Ovary (tissue), 9 donors: Measurements from ENCODE around the gene AUTS2. TPM values are rescaled to one million over a fixed set of nuclear protein-coding genes. Genes with fewer than 3 reads are reported as not detected.

Experiments used
- DNase-seq, 5 donors: peaks; one replicate each; pipeline ENCODE4 v3.0.0-alpha.2; 2019 to 2020
- H3K27ac ChIP-seq, 2 donors: fragments of 200-600 bp; one replicate each; pipeline versions ENCODE4 v1.5.1 to v1.8.0; 2019 to 2022
- H3K27me3 ChIP-seq: fragments of 200-600 bp; one replicate; pipeline ENCODE4 v1.8.0; 2022
- H3K36me3 ChIP-seq: fragments of 200-600 bp; sonication (generic); one replicate; pipeline ENCODE4 v1.5.1; 2019
- H3K4me1 ChIP-seq: one replicate; pipeline ENCODE4 v1.8.1; 2013; ENCODE audit warnings: mild to moderate bottlenecking, moderate library complexity; ENCODE audit not compliant: insufficient read depth
- H3K4me3 ChIP-seq: fragments of 200-600 bp; sonication (generic); one replicate; pipeline ENCODE4 v1.5.1; 2017
- H3K9me3 ChIP-seq, 2 donors: fragments of 200-600 bp in 1 of 2; sonication (generic) in 1 of 2; one replicate each; pipeline versions ENCODE4 v1.5.1 to v1.8.1; 2013 to 2019; ENCODE audit warnings: mild to moderate bottlenecking in 1 of 2, moderate library complexity in 1 of 2
- EP300 ChIP-seq: sonication (generic); formaldehyde crosslinking; IDR thresholded peaks from one replicate; pipeline ENCODE4 v1.6.1; 2017; ENCODE audit warnings: antibody characterized with exemption
- POLR2A ChIP-seq: fragments of 450-650 bp; IDR thresholded peaks from one replicate; pipeline ENCODE4 v1.6.1; 2017; ENCODE audit warnings: antibody characterized with exemption, mild to moderate bottlenecking, moderate library complexity
- WGBS, 3 donors: extraction: QIAGEN DNeasy Blood & Tissue Kit in 1 of 3; methylation state at CpG; one replicate each; pipeline versions ENCODE4 v1.1.5 to v1.1.7; 2013 to 2017; 5-methylcytosine and 5-hydroxymethylcytosine counted together
- intact Hi-C, 4 donors: fragments of 100-400 bp; cut with DNase I; formaldehyde crosslinking; loops; one replicate each; pipeline versions ENCODE4 v1.11.0 to v1.15.1; 2022 to 2023
- polyA plus RNA-seq, 2 donors: library from polyadenylated mRNA; stranded (reverse); fragments of 200-250 nt in 1 of 2; fragments of 350-450 nt in 1 of 2; fragmentation: Illumina TruSeq in 1 of 2; extraction: RNeasy Lipid Tissue Mini Kit (QIAGEN cat#74804) in 1 of 2; gene quantifications; one replicate each; pipeline ENCODE4 v1.2.3, GENCODE V29; 2013 to 2014
- total RNA-seq, 7 donors: library from RNA; depleted of rRNA in 2 of 7; stranded (reverse); fragments of >200 nt in 2 of 7; fragmentation: NEBNext Ultra II Directional in 3 of 7; extraction: Animal tissue kit (Norgen Biotek cat#: 25700) in 3 of 7; gene quantifications; one replicate each; pipeline versions ENCODE4 v1.1.0 to v1.2.4, GENCODE V29; 2016 to 2023
- TF ChIP-seq, protein P1 (sequence below), 3 donors: fragments of 450-650 bp in 2 of 3; fragments of 200-600 bp in 1 of 3; IDR thresholded peaks; one replicate each; pipeline versions ENCODE4 v1.5.1 to v1.8.0; 2016 to 2022; ENCODE audit warnings: antibody characterized with exemption in 3 of 3, mild to moderate bottlenecking in 1 of 3
- donor health status: DM: no; HTN: no; CAD: no; lungs with moderate emphysema.
- donor health status: DM: no; HTN: no; CAD: no.
- donor health status: Bipolar disorder and iron deficiency.
- donor health status: DM: yes; HTN: yes; CAD: no.
- donor health status: DM: no; HTN: no; CAD: no.
- donor health status: DM: yes; HTN: yes; CAD: no.

Gene AUTS2
- total and polyA plus RNA-seq, 9 donors = 18.3 to 60.9 (median 44.9) TPM

DNA sequence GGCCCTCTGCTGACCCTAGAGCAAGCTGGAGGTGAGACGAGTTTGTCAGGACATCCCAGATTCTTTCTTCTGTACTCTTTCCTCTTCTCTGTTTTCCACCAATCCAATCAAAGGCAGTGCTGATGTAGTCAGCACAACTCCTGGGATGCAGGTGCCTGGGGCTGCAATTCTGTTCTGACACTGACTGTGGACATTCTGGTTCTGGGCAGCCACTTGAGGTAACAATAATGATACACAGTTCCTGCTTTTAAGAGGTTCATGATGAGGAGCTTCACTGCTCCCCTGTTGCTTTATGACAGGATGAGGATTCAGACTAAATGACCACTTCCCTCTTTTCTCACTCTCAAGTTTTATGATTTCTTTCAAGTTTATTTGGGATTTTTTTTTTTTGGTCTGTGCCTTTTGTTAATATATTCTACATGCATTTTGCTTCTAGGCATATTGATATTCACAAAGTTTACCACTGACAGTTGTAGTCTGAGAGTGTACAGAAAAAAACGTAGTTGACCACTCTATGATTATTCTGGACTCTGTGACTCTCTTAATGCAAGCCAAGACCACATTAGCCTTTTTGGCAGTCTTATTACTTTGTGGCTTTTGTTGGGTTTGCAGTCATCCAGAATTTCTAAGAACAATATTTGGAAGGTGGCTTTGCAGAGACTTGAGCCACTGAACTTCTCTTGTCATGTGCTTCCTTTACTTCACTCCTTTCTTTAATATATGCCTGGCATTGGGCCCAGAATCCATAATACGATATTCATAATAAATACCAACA, 247.6 kb downstream of the AUTS2 start:
- intact Hi-C loops = no loop called here
- no peak for TF ChIP-seq EP300
- TF ChIP-seq, protein P1, sequence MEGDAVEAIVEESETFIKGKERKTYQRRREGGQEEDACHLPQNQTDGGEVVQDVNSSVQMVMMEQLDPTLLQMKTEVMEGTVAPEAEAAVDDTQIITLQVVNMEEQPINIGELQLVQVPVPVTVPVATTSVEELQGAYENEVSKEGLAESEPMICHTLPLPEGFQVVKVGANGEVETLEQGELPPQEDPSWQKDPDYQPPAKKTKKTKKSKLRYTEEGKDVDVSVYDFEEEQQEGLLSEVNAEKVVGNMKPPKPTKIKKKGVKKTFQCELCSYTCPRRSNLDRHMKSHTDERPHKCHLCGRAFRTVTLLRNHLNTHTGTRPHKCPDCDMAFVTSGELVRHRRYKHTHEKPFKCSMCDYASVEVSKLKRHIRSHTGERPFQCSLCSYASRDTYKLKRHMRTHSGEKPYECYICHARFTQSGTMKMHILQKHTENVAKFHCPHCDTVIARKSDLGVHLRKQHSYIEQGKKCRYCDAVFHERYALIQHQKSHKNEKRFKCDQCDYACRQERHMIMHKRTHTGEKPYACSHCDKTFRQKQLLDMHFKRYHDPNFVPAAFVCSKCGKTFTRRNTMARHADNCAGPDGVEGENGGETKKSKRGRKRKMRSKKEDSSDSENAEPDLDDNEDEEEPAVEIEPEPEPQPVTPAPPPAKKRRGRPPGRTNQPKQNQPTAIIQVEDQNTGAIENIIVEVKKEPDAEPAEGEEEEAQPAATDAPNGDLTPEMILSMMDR (IDR thresholded peaks at IDR 0.05) = no peak
- H3K4me1 ChIP-seq = peaks cover 5% of the 10 kb centered on the region
- no peaks in the 10 kb centered on the region for H3K36me3 ChIP-seq
- no peak overlapping the region for H3K27ac ChIP-seq
- WGBS, 3 donors = 62 to 75% (median 68%) methylated on average over 3 of the region's 3 CpGs
- DNase-seq = no peak
- H3K9me3 ChIP-seq = no peaks in the 10 kb centered on the region
- no peaks in the 10 kb centered on the region for H3K27me3 ChIP-seq
- no peak overlapping the region for H3K4me3 ChIP-seq

DNA sequence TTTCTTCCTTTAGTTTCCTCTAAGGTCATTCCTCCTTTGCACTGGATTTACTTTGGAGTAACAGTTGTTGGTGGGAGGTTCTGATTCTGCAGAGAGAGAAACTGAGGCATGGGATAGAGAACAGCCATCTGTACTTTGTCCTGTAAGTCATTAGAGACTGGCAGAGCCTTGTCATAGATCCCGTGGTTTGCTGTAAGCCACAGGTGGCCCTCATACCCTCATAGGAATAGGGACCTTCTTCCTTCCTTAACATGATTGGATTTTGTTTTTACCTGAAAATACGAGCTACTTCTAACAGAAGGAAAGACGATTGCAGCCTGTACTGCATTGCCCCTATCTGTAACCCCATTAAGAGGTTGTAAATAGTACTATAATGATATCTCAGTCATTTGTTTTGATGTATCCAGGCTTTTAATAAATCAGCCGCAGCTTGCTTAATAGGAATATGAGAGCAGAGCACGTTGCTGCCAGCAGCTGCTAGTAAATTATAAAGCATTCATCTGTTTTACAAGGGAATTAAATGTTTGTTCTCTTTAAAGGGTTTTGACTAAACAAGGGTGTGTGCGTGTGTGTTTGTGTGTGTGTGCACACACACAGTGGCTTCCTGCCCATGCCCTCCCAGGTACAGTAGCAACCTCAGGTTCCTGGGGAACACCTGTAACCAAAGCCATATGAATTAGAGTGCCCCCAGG, 249.8 kb downstream of the AUTS2 start:
- no peaks in the 10 kb centered on the region for H3K9me3 ChIP-seq
- intact Hi-C loops = no loop called here
- no peak overlapping the region for H3K27ac ChIP-seq
- H3K4me1 ChIP-seq = peaks cover 5% of the 10 kb centered on the region
- whole genome bisulfite sequencing, 3 donors = 31 to 40% (median 34%) methylated on average over 6 of the region's 6 CpGs
- no peaks in the 10 kb centered on the region for H3K36me3 ChIP-seq
- no peak for DNase-seq
- H3K4me3 ChIP-seq = no peak overlapping the region
- TF ChIP-seq POLR2A (no peak), EP300 (no peak)
- no peaks in the 10 kb centered on the region for H3K27me3 ChIP-seq

DNA sequence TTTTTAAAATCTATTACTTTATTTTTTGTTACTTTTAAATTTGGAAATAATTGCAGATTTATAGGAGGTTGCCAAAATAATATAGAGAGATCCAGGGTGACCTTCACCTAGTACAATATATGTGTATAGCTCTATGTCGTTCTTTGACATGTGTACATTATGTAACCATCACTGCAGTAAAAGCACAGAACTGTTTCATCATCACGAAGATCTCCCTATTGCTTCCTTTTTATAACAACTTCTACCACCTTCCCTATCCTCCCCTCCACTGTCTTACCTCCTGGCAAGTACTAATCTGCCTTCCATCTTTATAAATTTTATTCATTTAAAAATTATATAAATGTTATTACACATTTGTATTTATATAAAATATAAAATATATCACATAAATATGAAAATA, 251.0 kb downstream of the AUTS2 start:
- no peak for TF ChIP-seq EP300
- TF ChIP-seq, protein P1 (IDR thresholded peaks at IDR 0.05) = no peak
- no peak for TF ChIP-seq POLR2A
- intact Hi-C loops = no loop called here
- peaks cover 5% of the 10 kb centered on the region for H3K4me1 ChIP-seq
- no peak overlapping the region for H3K4me3 ChIP-seq
- H3K9me3 ChIP-seq = no peaks in the 10 kb centered on the region
- no peak for DNase-seq
- no peak overlapping the region for H3K27ac ChIP-seq
- 89 to 93% (median 90%) methylated on average over 2 of the region's 2 CpGs for WGBS, 3 donors
- H3K27me3 ChIP-seq = no peaks in the 10 kb centered on the region
- no peaks in the 10 kb centered on the region for H3K36me3 ChIP-seq

DNA sequence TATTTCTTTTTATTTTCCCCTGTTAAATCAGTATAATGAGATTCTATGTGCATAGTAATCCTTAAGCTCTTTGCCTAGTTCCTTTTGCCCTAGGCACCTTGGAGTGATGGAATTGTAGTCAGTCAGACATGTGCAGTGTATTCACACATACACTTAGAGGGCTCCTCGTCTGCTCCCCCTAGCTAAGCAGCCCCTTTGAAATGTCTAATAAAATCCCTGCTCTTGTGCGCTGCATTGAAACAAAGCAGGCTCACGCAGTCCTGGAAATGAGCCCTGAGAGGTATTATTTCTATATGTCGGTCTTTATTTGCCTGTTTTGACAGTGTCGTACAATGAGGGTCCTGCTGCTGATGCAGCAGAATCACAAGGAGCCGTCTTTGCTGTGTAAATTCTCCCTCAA, 258.7 kb downstream of the AUTS2 start:
- Histone ChIP-seq H3K27ac (no peak overlapping the region), H3K27me3 (no peaks in the 10 kb centered on the region), H3K4me1 (no peaks in the 10 kb centered on the region), H3K9me3 (no peaks in the 10 kb centered on the region), H3K4me3 (no peak overlapping the region), H3K36me3 (no peaks in the 10 kb centered on the region)
- TF ChIP-seq POLR2A = no peak
- TF ChIP-seq EP300 = no peak
- TF ChIP-seq, protein P1 (IDR thresholded peaks at IDR 0.05) = no peak
- WGBS, 3 donors = 81 to 96% (median 84%) methylated on average over 6 of the region's 6 CpGs
- intact Hi-C loops = no loop called here
- DNase-seq = no peak

DNA sequence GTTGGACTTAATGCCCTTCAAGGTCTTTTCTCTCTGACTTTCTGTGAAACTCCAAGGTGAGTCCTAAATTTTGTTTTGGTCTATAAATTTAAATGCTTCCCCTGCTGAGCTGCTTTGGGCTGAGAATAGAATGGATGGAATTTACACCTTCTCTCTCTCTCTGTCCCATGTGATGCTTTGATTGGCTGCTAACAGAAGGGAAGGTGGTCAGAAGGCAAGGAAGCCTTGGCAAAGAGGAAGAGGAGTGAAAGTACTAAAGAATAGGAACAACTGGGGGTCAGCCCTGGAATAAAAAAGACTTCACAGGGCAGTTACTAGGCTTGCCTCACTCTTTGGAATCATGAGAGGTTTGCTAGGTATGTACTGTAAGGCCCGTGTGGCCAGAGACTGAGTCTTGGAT, 260.2 kb downstream of the AUTS2 start:
- H3K9me3 ChIP-seq = no peaks in the 10 kb centered on the region
- no peak overlapping the region for H3K27ac ChIP-seq
- no peak overlapping the region for H3K4me3 ChIP-seq
- no peak for DNase-seq
- peaks cover 1% of the 10 kb centered on the region for H3K4me1 ChIP-seq
- no peaks in the 10 kb centered on the region for H3K27me3 ChIP-seq
- intact Hi-C loops = no loop called here
- WGBS, 3 donors = 86 to 100% (median 98%) methylated on average over 1 of the region's 1 CpG
- no peaks in the 10 kb centered on the region for H3K36me3 ChIP-seq
- TF ChIP-seq, protein P1 (IDR thresholded peaks at IDR 0.05) = no peak
- TF ChIP-seq POLR2A (no peak), EP300 (no peak)
